GM12878 (cell line): ENCODE measurements around the gene KHK. TPM values are rescaled to one million over a fixed set of nuclear protein-coding genes. Genes with fewer than 3 reads are reported as not detected.

ENCODE experiments used
- BMI1 ChIP-seq: fragments of 450-650 bp; IDR thresholded peaks from 2 replicates; pipeline ENCODE4 v1.6.1; 2016; ENCODE audit warnings: mild to moderate bottlenecking, moderate library complexity, borderline replicate concordance
- CTCF ChIP-seq, 3 experiments: IDR thresholded peaks in 2 of 3; conservative IDR thresholded peaks in 1 of 3; 2 replicates each; pipeline ENCODE4 v1.5.1; 2011; ENCODE audit warnings: low read depth in 3 of 3, low read length in 3 of 3, mild to moderate bottlenecking in 3 of 3, control low read depth in 2 of 3, moderate library complexity in 2 of 3, inconsistent platforms in 1 of 3, mixed read lengths in 1 of 3; ENCODE audit not compliant: control insufficient read depth in 2 of 3, insufficient read depth in 1 of 3; ENCODE audit errors: extremely low read depth in 1 of 3
- E4F1 ChIP-seq: fragments of 450-650 bp; IDR thresholded peaks from 2 replicates; pipeline ENCODE4 v1.6.1; 2018; ENCODE audit warnings: borderline replicate concordance, mild to moderate bottlenecking; ENCODE audit not compliant: partially characterized antibody
- MYB ChIP-seq: fragments of 150-350 bp; IDR thresholded peaks from 2 replicates; pipeline ENCODE4 v1.6.1; 2014; ENCODE audit warnings: mild to moderate bottlenecking, low read depth, low read length, borderline replicate concordance
- NFYB ChIP-seq: IDR thresholded peaks from 2 replicates; pipeline ENCODE4 v1.6.1; 2011; ENCODE audit warnings: low read depth, mild to moderate bottlenecking, low read length, improper control_type of control experiment, moderate library complexity; ENCODE audit not compliant: insufficient read depth
- RB1 ChIP-seq: fragments of 450-650 bp; formaldehyde crosslinking; IDR thresholded peaks from 2 replicates; pipeline ENCODE4 v1.6.1; 2017; ENCODE audit warnings: mild to moderate bottlenecking, borderline replicate concordance
- YY1 ChIP-seq: IDR thresholded peaks from 2 replicates; pipeline ENCODE4 v1.6.1; 2011; ENCODE audit warnings: low read depth, mild to moderate bottlenecking, low read length
- ZNF592 ChIP-seq: fragments of 450-650 bp; IDR thresholded peaks from 2 replicates; pipeline ENCODE4 v1.6.1; 2017; ENCODE audit warnings: mild to moderate bottlenecking, moderate library complexity
- polyA plus RNA-seq, 11 experiments: library from polyadenylated mRNA; depleted of rRNA in 4 of 11; unstranded in 6 of 11; stranded (reverse) in 5 of 11; fragments of >200 nt; fragmentation: Nextera tagmentation in 4 of 11; fragmentation: Illumina TruSeq in 1 of 11; extraction: Ambion mirVana in 4 of 11; extraction: Trizol in 1 of 11; gene quantifications; 1 replicate in 1 of 11; 2 replicates in 10 of 11; pipeline versions ENCODE4 v1.2.1 to v1.2.3, GENCODE V29; 2011 to 2016; ENCODE audit warnings: inconsistent platforms in 2 of 11, missing spikeins in 2 of 11, low read depth in 1 of 11
- total RNA-seq, 4 experiments: library from RNA; depleted of rRNA in 3 of 4; stranded (reverse); fragments of >200 nt in 3 of 4; fragmentation: Illumina TruSeq in 1 of 4; extraction: Trizol in 1 of 4; gene quantifications; 2 replicates each; pipeline versions ENCODE4 v1.2.1 to v1.2.3, GENCODE V29; 2013 to 2021
- TF ChIP-seq, protein P1 (sequence below): IDR thresholded peaks from 2 replicates; pipeline ENCODE4 v1.6.1; 2011; ENCODE audit warnings: low read depth, low read length, improper control_type of control experiment, borderline replicate concordance
- TF ChIP-seq, protein P2 (sequence below): IDR thresholded peaks from 2 replicates; pipeline ENCODE4 v1.6.1; 2012; ENCODE audit warnings: mild to moderate bottlenecking, low read depth, low read length
- TF ChIP-seq, protein P3 (sequence below): fragments of 450-650 bp; IDR thresholded peaks from 2 replicates; pipeline ENCODE4 v1.6.1; 2017; ENCODE audit warnings: mild to moderate bottlenecking, moderate library complexity

The KHK gene
- total and polyA plus RNA-seq, 10 of the 15 experiments (the other 5 are each of a cell fraction or from before 2014, with no cell fraction given) = 0.31 to 11.8 (median 3.9) TPM

GRCh38 chr2:27088634-27089033 is 2.1 kb downstream of the KHK start (continued):
- TF ChIP-seq, protein P1, sequence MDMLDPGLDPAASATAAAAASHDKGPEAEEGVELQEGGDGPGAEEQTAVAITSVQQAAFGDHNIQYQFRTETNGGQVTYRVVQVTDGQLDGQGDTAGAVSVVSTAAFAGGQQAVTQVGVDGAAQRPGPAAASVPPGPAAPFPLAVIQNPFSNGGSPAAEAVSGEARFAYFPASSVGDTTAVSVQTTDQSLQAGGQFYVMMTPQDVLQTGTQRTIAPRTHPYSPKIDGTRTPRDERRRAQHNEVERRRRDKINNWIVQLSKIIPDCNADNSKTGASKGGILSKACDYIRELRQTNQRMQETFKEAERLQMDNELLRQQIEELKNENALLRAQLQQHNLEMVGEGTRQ = no peak
- TF ChIP-seq YY1 = no peak
- no peak for TF ChIP-seq CTCF (IDR thresholded peaks at IDR 0.05 in 2 of 3, conservative IDR thresholded peaks at IDR 0.05 in 1 of 3; ENCODE audit: control insufficient read depth in 2 of 3, extremely low read depth in 1 of 3, insufficient read depth in 1 of 3, low read depth in 3 of 3, low read length in 3 of 3)
- TF ChIP-seq, protein P2, sequence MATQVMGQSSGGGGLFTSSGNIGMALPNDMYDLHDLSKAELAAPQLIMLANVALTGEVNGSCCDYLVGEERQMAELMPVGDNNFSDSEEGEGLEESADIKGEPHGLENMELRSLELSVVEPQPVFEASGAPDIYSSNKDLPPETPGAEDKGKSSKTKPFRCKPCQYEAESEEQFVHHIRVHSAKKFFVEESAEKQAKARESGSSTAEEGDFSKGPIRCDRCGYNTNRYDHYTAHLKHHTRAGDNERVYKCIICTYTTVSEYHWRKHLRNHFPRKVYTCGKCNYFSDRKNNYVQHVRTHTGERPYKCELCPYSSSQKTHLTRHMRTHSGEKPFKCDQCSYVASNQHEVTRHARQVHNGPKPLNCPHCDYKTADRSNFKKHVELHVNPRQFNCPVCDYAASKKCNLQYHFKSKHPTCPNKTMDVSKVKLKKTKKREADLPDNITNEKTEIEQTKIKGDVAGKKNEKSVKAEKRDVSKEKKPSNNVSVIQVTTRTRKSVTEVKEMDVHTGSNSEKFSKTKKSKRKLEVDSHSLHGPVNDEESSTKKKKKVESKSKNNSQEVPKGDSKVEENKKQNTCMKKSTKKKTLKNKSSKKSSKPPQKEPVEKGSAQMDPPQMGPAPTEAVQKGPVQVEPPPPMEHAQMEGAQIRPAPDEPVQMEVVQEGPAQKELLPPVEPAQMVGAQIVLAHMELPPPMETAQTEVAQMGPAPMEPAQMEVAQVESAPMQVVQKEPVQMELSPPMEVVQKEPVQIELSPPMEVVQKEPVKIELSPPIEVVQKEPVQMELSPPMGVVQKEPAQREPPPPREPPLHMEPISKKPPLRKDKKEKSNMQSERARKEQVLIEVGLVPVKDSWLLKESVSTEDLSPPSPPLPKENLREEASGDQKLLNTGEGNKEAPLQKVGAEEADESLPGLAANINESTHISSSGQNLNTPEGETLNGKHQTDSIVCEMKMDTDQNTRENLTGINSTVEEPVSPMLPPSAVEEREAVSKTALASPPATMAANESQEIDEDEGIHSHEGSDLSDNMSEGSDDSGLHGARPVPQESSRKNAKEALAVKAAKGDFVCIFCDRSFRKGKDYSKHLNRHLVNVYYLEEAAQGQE = no peak
- no peak for TF ChIP-seq ZNF592
- TF ChIP-seq RB1 = no peak
- no peak for TF ChIP-seq NFYB
- TF ChIP-seq, protein P3, sequence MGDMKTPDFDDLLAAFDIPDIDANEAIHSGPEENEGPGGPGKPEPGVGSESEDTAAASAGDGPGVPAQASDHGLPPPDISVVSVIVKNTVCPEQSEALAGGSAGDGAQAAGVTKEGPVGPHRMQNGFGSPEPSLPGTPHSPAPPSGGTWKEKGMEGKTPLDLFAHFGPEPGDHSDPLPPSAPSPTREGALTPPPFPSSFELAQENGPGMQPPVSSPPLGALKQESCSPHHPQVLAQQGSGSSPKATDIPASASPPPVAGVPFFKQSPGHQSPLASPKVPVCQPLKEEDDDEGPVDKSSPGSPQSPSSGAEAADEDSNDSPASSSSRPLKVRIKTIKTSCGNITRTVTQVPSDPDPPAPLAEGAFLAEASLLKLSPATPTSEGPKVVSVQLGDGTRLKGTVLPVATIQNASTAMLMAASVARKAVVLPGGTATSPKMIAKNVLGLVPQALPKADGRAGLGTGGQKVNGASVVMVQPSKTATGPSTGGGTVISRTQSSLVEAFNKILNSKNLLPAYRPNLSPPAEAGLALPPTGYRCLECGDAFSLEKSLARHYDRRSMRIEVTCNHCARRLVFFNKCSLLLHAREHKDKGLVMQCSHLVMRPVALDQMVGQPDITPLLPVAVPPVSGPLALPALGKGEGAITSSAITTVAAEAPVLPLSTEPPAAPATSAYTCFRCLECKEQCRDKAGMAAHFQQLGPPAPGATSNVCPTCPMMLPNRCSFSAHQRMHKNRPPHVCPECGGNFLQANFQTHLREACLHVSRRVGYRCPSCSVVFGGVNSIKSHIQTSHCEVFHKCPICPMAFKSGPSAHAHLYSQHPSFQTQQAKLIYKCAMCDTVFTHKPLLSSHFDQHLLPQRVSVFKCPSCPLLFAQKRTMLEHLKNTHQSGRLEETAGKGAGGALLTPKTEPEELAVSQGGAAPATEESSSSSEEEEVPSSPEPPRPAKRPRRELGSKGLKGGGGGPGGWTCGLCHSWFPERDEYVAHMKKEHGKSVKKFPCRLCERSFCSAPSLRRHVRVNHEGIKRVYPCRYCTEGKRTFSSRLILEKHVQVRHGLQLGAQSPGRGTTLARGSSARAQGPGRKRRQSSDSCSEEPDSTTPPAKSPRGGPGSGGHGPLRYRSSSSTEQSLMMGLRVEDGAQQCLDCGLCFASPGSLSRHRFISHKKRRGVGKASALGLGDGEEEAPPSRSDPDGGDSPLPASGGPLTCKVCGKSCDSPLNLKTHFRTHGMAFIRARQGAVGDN = no peak
- no peak for TF ChIP-seq BMI1
- no peak for TF ChIP-seq MYB
- TF ChIP-seq E4F1 = no peak
